Panc1 (cell line): ENCODE data around the gene RMND1. TPM values are rescaled to one million over a fixed set of nuclear protein-coding genes. Genes with fewer than 3 reads are reported as not detected.
"Not testable (repeated sequence)": the region's sequence is repeated elsewhere in the genome, so short reads cannot be mapped to it uniquely, and the experiment has no call there.

Source experiments
- ATAC-seq: fragments of 200-7000 bp; cut with Tn5 transposase; 2 replicates; pipeline ENCODE4 v1.9.1; 2020; ENCODE audit warnings: mild to moderate bottlenecking, moderate library complexity
- BruUV-seq: library from RNA; stranded (reverse); fragments of 400-500 nt; replicated peaks from 2 replicates; lab custom pipeline; 2021; lab: Mats Ljungman, UMichigan
- CTCF ChIA-PET: fragments of 300-600 bp; sonication (Branson Sonifier 250); formaldehyde crosslinking; loops from one replicate; lab custom pipeline; 2022; ENCODE audit warnings: antibody characterized with exemption; lab: Charles Lee
- POLR2A ChIA-PET: fragments of 300-600 bp; sonication (Branson Sonifier 250); formaldehyde crosslinking; loops from one replicate; lab custom pipeline; 2022; ENCODE audit warnings: antibody characterized with exemption; lab: Charles Lee
- DNase-seq: peaks from one replicate; pipeline ENCODE4 v3.0.0-alpha.2; 2010; ENCODE audit warnings: low read depth, low spot score
- H3K27ac ChIP-seq: 2 replicates; pipeline ENCODE4 v1.5.1; 2011; ENCODE audit warnings: mild to moderate bottlenecking, low read length, inconsistent platforms
- H3K27me3 ChIP-seq: fragments of 200-500 bp; sonication (Bioruptor generic); 2 replicates; pipeline ENCODE4 v1.6.0; 2014; ENCODE audit warnings: low read length, inconsistent platforms; ENCODE audit not compliant: control insufficient read depth, insufficient read depth
- H3K36me3 ChIP-seq: fragments of 200-500 bp; sonication (Bioruptor generic); 2 replicates; pipeline ENCODE4 v1.5.1; 2014; ENCODE audit warnings: inconsistent platforms, mild to moderate bottlenecking, low read length, moderate library complexity; ENCODE audit not compliant: control insufficient read depth, insufficient read depth
- H3K4me1 ChIP-seq: 2 replicates; pipeline ENCODE4 v1.5.1; 2011; ENCODE audit warnings: inconsistent platforms, mild to moderate bottlenecking, low read length, moderate library complexity; ENCODE audit not compliant: control insufficient read depth, insufficient read depth
- H3K4me3 ChIP-seq, 2 experiments: 2 replicates each; pipeline ENCODE4 v1.5.1; 2011 to 2012; ENCODE audit warnings: low read depth in 2 of 2, low read length in 2 of 2, mild to moderate bottlenecking in 2 of 2, inconsistent platforms in 1 of 2, moderate library complexity in 1 of 2
- H3K9me3 ChIP-seq: fragments of 200-500 bp; sonication (Bioruptor generic); 2 replicates; pipeline ENCODE4 v1.5.1; 2014; ENCODE audit warnings: low read depth, mild to moderate bottlenecking, inconsistent platforms, low read length, moderate library complexity; ENCODE audit not compliant: control insufficient read depth, insufficient read depth
- CTCF ChIP-seq: fragments of 450-650 bp; IDR thresholded peaks from 2 replicates; pipeline ENCODE4 v1.5.1; 2017; ENCODE audit warnings: mild to moderate bottlenecking
- POLR2AphosphoS5 ChIP-seq: IDR thresholded peaks from 2 replicates; pipeline ENCODE4 v1.6.1; 2012; ENCODE audit warnings: mild to moderate bottlenecking, low read depth, low read length, moderate library complexity
- REST ChIP-seq, 2 experiments: IDR thresholded peaks; 2 replicates each; pipeline ENCODE4 v1.6.1; 2011 to 2012; ENCODE audit warnings: low read depth in 2 of 2, control low read depth in 1 of 2, low read length in 1 of 2, mild to moderate bottlenecking in 1 of 2, moderate library complexity in 1 of 2; ENCODE audit not compliant: insufficient read depth in 1 of 2
- SIN3A ChIP-seq: IDR thresholded peaks from 2 replicates; pipeline ENCODE4 v1.6.1; 2012; ENCODE audit warnings: low read depth, mild to moderate bottlenecking, low read length, moderate library complexity, borderline replicate concordance; ENCODE audit not compliant: insufficient read depth
- TCF7L2 ChIP-seq: IDR thresholded peaks from 2 replicates; pipeline ENCODE4 v1.6.1; 2011; ENCODE audit warnings: mild to moderate bottlenecking, low read depth, low read length, inconsistent platforms
- in situ Hi-C: cut with HindIII; loops from 2 replicates; pipeline ENCODE4 v1.10.0; 2016; ENCODE audit warnings: low sequenced_read_pairs, low pct_unique_long_range_greater_than_20kb
- intact Hi-C: fragments of 100-400 bp; cut with micrococcal nuclease; formaldehyde crosslinking; loops from one replicate; pipeline ENCODE4 v1.10.0; 2022; ENCODE audit not compliant: unreplicated experiment
- total RNA-seq: library from RNA; stranded (reverse); gene quantifications from one replicate; pipeline ENCODE4 v1.2.1, GENCODE V29; 2021; ENCODE audit not compliant: unreplicated experiment

RMND1 gene
- total RNA-seq, 1 experiment from 2014 or later, result 16.1 TPM

- Histone ChIP-seq H3K4me1 (no peaks in the 10 kb centered on the region), H3K4me3 (no peak overlapping the region), H3K36me3 (peaks cover 7% of the 10 kb centered on the region), H3K9me3 (no peaks in the 10 kb centered on the region), H3K27me3 (no peaks in the 10 kb centered on the region), H3K27ac (no peak overlapping the region)
- CTCF ChIA-PET, result no interaction called here
- DNase-seq (no peak), ATAC-seq (no peak)
- POLR2A ChIA-PET, result no interaction called here
- no peak for TF ChIP-seq CTCF
- TF ChIP-seq SIN3A, result no peak
- TF ChIP-seq POLR2AphosphoS5, result no peak
- TF ChIP-seq TCF7L2, result no peak
- no peak for TF ChIP-seq REST (IDR thresholded peaks at IDR 0.05; ENCODE audit: insufficient read depth in 1 of 2, low read depth in 2 of 2, low read length in 1 of 2)
- BruUV-seq, result no TSS peak
- intact Hi-C loops, result no loop called here
- in situ Hi-C loops, result no loop called here
These were observed 9.7 kb upstream of the RMND1 start for GRCh38 chr6:151461673-151462072.

- intact Hi-C loops, CTCF ChIA-PET, H3K4me3 ChIP-seq, DNase-seq, H3K9me3 ChIP-seq, in situ Hi-C loops, ATAC-seq, BruUV-seq, H3K27me3 ChIP-seq, H3K27ac ChIP-seq, POLR2A ChIA-PET: not testable (repeated sequence)
- H3K36me3 ChIP-seq, result peaks cover 13% of the 10 kb centered on the region
- H3K4me1 ChIP-seq, result peaks cover 13% of the 10 kb centered on the region; the same call in 1 of the 2 replicates
These were observed 3.9 kb upstream of the RMND1 start for GRCh38 chr6:151455751-151456398.

GRCh38 chr6:151452750-151453427, 963 bp upstream of the RMND1 start:
- TSS peak; percentile 69 for BruUV-seq
- intact Hi-C loops, result no loop called here
- Histone ChIP-seq H3K27ac (peak overlapping the region; percentile 86), H3K9me3 (no peaks in the 10 kb centered on the region), H3K4me3 (peak overlapping the region; percentile 97 to 99), H3K27me3 (no peaks in the 10 kb centered on the region), H3K36me3 (peaks cover 8% of the 10 kb centered on the region), H3K4me1 (peaks cover 13% of the 10 kb centered on the region; the same call in 1 of the 2 replicates)
- ATAC-seq, result no peak; the same call in 1 of the 2 replicates
- DNase-seq, result no peak
- TF ChIP-seq TCF7L2 (no peak), REST (IDR thresholded peaks at IDR 0.05; ENCODE audit: insufficient read depth in 1 of 2, low read depth in 2 of 2, low read length in 1 of 2) (no peak), CTCF (no peak), POLR2AphosphoS5 (no peak), SIN3A (no peak)
- ChIA-PET CTCF (interaction anchor here (0.7 kb wide), 1 partner anchor 128 kb away, joined by 3 read pairs; no protein-coding TSS in a partner anchor), POLR2A (no interaction called here)
- in situ Hi-C loops, result no loop called here
